HG02571 (cell line): ENCODE measurements around the gene NCKAP1.
"Not testable (repeated sequence)": the region's sequence is repeated elsewhere in the genome, so short reads cannot be mapped to it uniquely, and the experiment has no call there.

Experiments
- ATAC-seq: cut with Tn5 transposase; IDR thresholded peaks from one replicate; pipeline ENCODE4 v1.9.1; 2021; ENCODE audit warnings: mild to moderate bottlenecking, moderate library complexity; ENCODE audit not compliant: unreplicated experiment

NCKAP1 gene

DNA sequence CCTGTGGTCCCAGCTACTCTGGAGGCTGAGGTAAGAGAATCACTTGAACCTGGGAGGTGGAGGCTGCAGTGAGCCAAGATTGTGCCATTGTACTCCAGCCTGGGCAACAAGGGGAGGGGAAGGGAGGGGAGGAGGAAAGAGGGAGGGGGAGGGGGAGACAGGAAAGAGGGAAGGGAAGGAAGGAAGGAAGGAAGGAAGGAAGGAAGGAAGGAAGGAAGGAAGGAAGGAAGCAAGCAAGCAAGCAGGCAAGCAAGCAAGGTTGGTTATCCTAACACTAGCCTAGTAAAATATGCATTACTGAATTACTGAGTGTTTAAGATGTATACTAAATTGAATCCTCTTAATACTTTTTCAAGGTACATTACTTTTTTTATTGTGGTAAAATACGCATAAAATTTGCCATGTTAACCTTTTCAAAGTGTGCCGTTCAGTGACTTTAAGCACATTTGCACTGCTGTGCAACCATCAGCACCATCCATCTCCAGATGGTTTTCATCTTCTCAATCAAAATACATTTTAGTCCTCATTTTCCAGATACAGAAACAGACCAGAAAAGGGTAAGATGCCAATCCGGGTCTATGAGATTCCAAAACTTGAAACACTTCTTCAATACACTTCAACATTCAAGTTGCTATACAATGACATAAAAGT lies 28.9 kb downstream of the NCKAP1 start:
- ATAC-seq = no peak

DNA sequence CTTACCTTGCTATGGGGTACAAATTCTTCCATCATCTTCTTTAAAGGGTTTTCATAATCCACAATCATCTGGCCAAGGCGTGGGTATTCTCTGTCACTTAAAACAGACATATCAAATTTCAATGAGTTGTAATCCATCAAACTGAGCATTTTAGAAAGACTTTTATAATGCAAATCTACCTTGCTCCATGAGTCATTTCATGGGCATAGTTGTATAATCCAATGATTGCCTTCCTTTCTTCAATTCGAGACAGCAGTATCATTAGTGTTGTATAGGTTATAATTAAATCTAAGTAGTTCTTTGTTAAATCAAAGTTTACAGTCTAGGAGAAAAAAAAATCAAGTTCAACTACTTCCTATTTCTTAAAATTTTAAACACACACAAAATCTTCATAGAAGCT lies 36.3 kb downstream of the NCKAP1 start:
- no peak for ATAC-seq

DNA sequence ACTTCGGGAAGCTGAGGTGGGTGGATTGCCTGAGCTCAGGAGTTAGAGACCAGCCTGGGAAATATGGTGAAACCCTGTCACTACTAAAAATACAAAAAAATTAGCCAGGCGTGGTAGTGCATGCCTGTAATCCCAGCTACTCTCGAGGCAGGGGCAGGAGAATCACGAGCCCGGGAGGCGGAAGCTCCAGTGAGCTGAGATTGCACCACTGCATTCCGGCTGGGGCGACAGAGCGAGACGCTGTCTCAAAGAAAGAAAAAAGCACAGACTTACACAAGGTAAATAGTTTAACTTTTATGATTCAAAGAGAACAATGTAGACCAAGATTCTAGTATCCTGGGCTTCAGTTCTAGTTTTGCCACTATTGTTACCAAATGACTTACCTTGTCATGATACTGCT lies 37.4 kb downstream of the NCKAP1 start:
- ATAC-seq = no peak

DNA sequence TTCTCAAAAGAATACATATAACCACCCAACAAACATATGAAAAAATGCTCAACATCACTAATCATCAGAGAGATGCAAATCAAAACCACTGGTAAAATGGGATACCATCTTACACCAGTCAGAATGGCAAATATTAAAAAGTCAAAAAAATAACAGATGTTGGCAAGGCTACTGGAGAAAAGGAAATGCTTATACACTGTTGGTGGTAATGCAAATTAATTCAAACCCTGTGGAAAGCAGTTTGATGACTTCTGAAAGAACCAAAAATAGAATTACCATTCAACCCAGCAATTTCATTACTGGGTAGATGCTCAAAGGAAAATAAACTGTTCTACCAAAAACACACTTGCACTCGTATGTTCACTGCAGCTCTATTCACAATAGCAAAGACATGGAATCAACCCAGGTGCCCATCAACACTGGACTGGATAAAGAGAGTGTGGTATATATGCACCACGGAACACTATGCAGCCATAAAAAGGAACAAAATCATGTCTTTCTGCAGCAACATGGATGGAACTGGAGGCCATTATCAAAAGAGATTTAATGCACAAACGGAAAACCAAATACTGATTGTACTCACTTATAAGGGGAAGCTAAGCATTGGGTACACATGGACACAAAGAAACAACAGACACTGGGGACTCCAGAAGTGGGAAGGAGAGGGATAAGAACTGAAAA lies 38.8 kb downstream of the NCKAP1 start:
- ATAC-seq = no peak

DNA sequence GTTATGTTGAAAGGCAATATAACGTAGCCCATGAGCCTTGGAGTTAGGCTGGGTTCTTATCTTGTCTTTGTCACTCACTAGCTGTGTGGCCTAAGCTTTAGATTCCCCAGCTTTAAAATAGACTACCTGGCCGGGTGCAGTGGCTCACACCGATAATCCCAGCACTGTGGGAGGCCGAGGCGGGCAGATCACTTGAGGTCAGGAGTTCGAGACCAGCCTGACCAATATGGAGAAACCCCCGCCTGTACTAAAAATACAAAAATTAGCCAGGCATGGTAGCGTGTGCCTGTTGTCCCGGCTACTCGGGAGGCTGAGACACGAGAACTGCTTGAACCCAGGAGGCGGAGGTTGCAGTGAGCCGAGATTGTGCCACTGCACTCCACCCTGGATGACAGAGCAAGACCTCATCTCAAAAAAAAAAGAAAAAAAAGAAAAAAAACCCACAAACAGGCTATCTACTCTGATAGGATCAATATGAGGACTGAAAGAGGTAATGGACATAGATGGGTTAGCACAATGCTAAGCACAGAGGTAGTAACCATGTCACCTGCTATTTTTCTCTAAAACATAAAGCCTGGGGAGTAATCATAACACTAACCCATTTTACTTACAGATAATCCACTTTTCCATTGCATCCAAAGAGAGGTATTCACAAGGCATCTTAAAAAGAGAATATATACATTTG lies 43.9 kb downstream of the NCKAP1 start:
- no peak for ATAC-seq

DNA sequence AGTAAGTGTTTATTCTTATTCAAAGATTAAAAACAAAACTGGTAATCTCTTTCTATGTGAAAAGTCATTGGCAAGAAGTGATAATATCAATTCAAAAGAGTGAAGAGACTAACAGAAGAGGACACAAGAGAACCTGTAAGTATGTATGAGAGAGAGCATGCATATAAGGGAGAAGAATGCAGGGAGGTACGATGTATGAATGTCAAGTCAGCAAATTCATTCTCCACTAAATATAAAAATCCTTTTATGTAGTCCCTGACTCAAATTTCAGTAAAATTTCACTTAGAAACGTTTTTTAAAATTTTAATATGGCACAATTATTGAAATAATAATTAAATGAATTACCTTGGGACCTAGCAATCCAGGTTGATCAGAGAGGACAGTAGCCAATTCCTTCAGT lies 55.3 kb downstream of the NCKAP1 start:
- ATAC-seq = no peak

DNA sequence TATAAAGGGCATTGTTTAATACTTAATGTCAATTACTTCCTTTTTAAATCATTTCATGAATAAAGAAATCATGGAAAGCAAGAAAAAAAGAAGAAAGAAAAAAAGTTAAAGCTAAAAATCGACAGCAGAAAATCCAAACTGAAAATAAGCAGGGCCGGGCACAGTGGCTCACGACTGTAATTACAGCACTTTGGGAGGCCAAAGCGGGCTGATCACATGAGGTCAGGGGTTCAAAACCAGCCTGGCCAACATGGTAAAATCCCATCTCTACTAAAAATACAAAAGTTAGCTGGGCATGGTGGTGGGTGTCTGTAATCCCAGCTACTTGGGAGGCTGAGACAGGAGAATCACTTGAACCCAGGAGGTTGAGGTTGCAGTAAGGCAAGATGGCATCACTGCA lies 56.8 kb downstream of the NCKAP1 start:
- ATAC-seq = not testable (repeated sequence)

DNA sequence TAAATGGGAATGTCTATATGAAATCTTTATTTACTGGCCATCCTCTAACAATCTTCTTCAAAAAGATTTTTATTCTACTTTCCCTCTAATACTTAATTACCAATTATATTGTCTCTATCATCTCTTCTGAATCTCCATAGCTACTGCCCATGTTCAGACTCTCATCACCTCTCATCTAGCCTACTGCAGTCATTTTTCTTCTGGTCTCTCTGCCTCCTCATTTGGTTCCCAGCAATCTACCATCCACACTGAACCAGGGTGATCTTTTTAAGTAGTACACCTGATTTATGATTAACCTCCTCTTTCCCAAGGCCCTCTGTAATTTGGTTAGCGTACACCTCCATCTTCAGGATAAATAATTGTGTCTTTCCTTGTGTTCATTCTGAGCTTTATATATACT lies 57.6 kb downstream of the NCKAP1 start:
- no peak for ATAC-seq

DNA sequence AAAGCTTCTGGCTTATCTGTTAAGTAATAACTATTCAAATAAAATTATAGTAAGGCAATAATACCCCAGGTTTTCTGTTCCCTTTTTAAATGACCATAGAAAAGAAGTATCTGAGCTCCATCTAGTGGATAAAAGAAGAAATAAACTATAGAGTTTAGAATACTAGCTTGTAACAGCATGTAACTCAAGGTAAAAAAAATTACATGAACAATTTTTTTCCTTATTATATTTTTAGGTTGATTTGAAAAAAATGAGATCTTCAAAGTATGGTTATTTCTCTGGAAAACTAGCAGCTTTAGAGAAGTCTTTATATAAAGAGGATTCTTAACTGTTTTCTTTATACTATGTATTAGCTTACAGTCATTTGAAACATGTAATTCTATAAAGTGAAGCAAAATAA lies 58.1 kb downstream of the NCKAP1 start:
- ATAC-seq = peak; percentile 82

DNA sequence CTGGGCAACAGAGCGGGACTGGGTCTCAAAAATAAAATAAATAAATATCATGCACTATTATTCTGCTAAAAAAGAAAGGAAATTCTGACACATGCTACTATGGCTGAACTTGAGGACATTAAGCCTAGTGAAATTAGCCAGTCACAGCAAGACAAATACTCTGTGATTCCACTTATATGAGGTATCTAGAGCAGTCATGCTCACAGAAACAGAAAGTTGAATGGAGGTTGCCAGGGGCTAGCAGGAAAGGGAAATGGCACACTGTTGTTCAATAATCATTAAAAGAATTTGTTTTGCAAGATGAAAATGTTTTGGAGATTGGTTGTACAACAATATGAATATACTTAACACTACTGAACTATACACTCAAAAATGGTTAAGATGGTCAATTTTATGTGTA lies 60.8 kb downstream of the NCKAP1 start:
- ATAC-seq = no peak

DNA sequence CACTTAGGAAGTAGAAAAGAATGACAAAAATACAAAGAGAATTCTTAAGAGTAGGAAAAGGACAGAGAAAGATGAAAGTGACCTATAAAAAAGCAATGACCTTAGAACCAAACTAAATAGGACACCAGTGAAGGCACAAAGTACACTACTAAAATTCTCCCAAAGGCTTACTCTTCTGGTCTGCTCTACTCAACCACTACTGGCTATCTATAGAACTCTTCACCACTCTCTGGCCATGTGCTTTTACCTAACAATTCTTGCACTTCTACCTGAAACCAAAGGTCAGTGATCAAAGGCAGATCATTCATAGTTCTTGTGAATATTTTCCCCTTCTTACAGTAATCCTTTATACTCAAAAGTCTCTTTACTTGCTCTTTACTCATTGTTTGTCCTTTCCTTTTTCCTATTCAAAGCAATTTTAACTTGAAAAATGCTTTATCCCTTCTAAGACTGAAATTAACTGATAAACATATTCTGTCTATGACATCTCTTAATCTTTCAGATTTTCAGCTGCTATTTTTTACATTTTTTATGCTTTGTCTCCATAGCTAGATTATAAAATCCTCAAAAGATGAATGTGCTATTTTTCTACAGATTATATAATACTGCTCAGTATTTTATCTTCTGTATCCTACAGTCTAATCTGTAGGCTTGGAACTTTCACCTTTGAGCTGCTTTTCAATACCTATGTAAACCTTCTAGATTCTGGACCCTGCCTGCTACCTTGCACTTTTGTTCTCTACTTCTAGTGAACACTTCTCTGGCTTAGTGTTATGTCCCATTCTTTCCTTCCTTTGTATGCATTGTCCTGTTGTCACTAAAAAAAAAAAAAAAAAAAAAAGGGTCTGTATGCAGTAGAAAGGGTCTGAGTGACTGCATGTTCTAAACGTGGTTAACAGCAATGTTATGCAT lies 64.6 kb downstream of the NCKAP1 start:
- ATAC-seq = no peak

DNA sequence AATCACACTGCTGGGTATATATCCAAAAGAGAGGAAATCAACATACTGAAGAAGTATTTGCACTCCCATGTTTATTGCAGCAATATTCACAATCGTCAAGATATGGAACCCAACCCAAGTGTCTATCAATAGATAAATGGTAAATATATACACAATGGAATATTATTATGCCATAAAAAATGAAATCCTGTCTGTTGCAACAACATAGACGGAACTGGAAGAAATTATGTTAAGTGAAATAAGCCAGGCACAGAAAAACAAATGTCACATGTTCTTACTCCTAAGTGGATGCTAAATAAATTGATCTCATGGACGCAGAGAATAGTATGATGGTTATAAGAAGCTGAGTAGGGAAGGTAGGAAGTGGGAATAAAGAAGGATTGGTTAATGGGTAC lies 65.7 kb downstream of the NCKAP1 start:
- ATAC-seq = no peak

DNA sequence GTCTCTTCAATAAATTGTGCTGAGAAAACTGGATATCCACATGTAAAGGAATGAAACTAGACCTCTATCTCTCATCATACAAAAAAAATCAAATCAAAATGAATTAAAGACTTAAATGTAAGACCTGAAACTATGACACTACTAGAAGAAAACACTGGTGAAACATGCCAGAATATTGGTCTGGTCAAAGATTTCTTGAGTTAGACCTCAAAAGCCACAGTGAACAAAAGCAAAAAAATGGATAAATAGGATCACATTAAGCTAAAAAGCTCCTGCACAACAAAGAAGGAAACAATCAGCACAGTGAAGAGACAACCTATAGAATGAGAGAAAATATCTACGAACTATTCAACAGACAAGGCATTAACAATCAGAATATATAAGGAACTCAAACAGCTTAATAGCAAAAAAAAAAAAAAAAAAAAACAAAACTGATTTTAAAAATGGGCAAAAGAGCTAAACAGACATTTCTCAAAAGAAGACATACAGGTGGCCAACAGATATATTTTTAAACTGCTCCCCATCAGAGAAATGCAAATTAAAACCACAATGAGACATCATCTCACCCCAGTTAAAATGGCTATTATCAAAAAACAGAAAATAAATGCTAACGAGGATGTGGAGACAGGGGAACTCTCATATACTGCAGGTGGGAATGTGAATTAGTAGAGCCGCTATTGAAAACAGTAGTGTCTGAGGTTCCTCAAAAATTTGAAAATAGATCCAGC lies 66.3 kb downstream of the NCKAP1 start:
- ATAC-seq = no peak

DNA sequence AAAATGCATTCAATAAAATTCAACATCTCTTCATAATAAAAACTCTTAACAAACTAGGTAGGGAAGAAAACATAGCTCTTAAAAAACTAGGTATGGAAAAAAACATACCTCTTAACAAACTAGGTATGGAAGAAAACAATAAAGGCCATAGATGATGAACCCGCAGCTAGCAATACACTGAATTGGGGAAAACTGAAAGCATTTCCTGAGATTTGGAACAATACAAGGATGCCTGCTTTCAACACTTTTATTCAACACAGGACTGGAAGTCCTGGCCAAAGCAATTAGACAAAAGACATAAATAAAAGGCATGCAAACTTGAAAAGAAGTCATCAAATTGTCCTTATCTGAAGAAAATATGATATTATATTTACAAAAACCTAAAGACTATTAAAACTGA lies 67.8 kb downstream of the NCKAP1 start:
- ATAC-seq = no peak

DNA sequence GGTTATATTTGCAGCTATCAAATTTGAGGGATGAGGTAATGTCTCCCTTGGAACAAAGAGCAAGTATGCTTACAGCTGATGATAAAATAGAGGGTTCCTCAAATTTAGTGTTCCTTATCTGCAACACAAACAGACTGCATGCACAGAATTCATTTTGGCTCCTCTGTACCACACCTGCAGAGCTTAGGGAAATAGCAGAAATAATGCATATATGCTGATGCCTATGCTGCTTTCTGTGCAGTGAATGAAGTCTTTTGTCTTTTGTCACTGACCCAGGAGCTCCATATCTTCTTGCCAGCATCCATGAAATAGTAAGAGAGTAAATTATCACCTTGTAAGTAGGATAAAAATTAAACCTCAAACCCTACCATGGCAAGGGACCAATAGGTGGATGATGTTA lies 69.8 kb downstream of the NCKAP1 start:
- ATAC-seq = no peak

DNA sequence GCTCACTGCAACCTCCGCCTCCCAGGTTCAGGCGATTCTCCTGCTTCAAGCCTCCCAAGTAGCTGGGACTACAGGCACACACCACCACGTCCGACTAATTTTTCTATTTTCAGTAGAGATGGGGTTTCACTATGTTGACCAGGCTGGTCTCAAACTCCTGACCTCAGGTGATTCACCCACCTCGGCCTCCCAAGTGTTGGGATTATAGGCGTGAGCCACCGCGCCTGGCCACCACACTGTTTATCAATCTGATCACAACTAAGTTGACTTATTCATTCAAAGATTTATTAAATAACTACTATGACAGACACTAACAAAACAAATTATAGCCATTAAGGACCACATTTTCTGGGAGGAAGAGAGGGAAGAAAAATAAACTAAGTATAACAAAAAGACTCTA lies 71.9 kb downstream of the NCKAP1 start:
- not testable (repeated sequence) for ATAC-seq

DNA sequence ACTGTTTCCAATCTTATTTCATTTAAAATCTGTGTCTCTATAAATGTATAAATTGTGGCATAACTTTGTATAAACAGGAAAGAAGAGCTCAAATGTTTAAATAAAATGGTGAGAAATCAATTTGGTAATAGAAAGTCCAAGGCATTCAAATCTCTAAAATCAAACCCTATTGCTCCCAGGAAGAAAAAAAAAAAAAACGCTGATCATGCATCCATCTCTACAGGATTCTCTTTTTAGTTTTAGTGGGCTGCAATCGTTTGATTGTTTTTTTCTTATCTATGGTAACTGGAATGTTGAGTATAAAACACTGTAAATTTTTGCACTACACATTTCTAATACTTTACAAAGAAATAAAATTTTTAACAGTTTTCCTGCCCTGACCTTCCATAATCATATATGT lies 75.6 kb downstream of the NCKAP1 start:
- no peak for ATAC-seq

DNA sequence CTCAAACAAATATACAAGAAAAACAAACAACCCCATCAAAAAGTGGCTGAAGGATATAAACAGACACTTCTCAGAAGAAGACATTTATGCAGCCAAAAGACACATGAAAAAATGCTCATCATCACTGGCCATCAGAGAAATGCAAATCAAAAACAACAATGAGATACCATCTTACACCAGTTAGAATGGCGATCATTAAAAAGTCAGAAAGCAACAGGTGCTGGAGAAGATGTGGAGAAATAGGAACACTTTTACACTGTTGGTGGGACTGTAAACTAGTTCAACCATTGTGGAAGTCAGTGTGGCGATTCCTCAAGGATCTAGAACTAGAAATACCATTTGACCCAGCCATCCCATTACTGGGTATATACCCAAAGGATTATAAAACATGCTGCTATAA lies 77.4 kb downstream of the NCKAP1 start:
- not testable (repeated sequence) for ATAC-seq

DNA sequence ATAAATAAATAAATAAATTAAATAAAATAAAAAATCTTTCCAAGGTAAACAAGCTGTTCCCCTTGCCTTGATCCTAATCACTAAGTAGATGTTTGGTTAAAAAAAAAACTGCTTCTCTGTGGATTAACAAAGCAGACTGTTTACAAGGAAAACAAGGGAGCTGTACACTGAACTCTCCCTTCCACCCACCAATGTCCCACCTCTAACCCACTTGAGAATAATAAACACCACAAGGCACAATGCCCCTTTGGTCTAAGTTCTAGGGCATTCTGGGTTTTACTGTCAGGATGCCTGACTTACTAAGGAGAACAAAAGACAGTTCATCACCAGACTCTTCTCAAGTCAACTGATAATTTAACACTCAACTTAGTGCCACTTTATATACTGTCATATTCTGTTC lies 83.5 kb downstream of the NCKAP1 start:
- no peak for ATAC-seq

DNA sequence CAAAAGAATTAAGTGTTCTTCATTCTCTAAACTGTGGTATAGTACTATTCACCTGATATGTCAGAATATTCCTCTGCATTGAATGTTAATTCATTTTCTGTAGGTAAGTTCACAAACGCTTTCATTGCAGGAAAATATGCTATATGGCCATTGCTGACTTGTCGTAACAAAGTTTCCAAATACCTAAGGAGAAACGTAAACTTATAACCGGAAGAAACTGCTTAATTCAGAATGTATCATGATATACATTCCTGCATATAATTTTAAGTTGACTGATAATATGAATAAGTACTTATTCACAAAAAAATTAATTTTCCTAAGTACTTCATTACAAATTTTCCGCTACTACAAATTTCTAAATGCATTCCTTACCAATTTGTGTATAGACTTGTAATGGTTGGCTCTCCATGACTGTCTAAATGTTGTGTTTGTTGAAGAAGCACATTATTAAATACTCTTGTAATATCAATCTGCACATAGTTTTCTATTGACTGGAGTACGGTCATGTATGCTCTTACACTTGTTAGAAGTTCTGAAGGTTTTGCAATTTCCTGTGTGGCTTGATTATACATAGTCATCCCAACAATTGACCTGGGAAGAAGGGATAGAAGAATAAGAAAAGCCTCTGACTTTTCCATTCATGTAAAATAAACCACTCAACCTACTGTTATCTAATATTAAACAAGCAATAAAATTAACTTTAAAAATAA lies 85.4 kb downstream of the NCKAP1 start:
- no peak for ATAC-seq
